Measurements from ENCODE around the gene PHLDA2.

GRCh38 chr11:2881076-2881980 lies 47.9 kb downstream of the PHLDA2 start:
- TF ChIP-seq CTCF (conservative IDR thresholded peaks at IDR 0.05; ENCODE audit: low read depth, low read length) (no peak), EZH2 (IDR thresholded peaks at IDR 0.05; ENCODE audit: borderline replicate concordance, low read depth, low read length, poor library complexity, severe bottlenecking) (no peak)

Data from A673 (cell line).